WERI-Rb-1 (cell line): ENCODE results near the gene IL1RAPL1.

ENCODE experiments used
- DNase-seq: peaks from one replicate; pipeline ENCODE4 v3.0.0-alpha.2; 2020
- H3K27ac ChIP-seq: fragments of 250-450 bp; sonication (Bioruptor Pico); 2 replicates; pipeline ENCODE4 v1.5.1; 2020; ENCODE audit warnings: mild to moderate bottlenecking, moderate library complexity
- H3K27me3 ChIP-seq: fragments of 250-450 bp; sonication (Bioruptor Pico); 2 replicates; pipeline ENCODE4 v1.5.1; 2021; ENCODE audit warnings: mild to moderate bottlenecking, low read depth, moderate library complexity; ENCODE audit not compliant: insufficient read depth, severe bottlenecking
- H3K36me3 ChIP-seq: fragments of 250-450 bp; sonication (Bioruptor Pico); 2 replicates; pipeline ENCODE4 v1.5.1; 2020; ENCODE audit warnings: mild to moderate bottlenecking, moderate library complexity
- H3K4me3 ChIP-seq: 2 replicates; pipeline ENCODE4 v1.5.1; 2011; ENCODE audit warnings: low read depth, mild to moderate bottlenecking, control low read depth, low read length
- H3K9me3 ChIP-seq: fragments of 250-450 bp; sonication (Bioruptor Pico); 2 replicates; pipeline ENCODE4 v1.5.1; 2021; ENCODE audit warnings: mild to moderate bottlenecking, moderate library complexity; ENCODE audit not compliant: severe bottlenecking
- CTCF ChIP-seq: IDR thresholded peaks from 2 replicates; pipeline ENCODE4 v1.5.1; 2011; ENCODE audit warnings: low read depth, mild to moderate bottlenecking, control low read depth, inconsistent platforms, low read length

The IL1RAPL1 gene

GRCh38 chrX:29547877-29548276 is 960.6 kb downstream of the IL1RAPL1 start:
- DNase-seq, result no peak
- TF ChIP-seq CTCF, result no peak
- Histone ChIP-seq H3K9me3 (no peaks in the 10 kb centered on the region), H3K4me3 (no peak overlapping the region), H3K27ac (no peak overlapping the region), H3K36me3 (no peaks in the 10 kb centered on the region), H3K27me3 (peaks cover 2% of the 10 kb centered on the region)

GRCh38 chrX:29553542-29553941 is 966.3 kb downstream of the IL1RAPL1 start:
- no peaks in the 10 kb centered on the region for H3K36me3 ChIP-seq
- no peaks in the 10 kb centered on the region for H3K9me3 ChIP-seq
- no peak overlapping the region for H3K4me3 ChIP-seq
- H3K27me3 ChIP-seq, result peaks cover 2% of the 10 kb centered on the region
- DNase-seq, result no peak
- H3K27ac ChIP-seq, result no peak overlapping the region
- no peak for TF ChIP-seq CTCF

- no peak for TF ChIP-seq CTCF
- DNase-seq, result no peak
- Histone ChIP-seq H3K27ac (no peak overlapping the region), H3K27me3 (peaks cover 2% of the 10 kb centered on the region), H3K4me3 (no peak overlapping the region), H3K36me3 (no peaks in the 10 kb centered on the region), H3K9me3 (no peaks in the 10 kb centered on the region)
Measured at GRCh38 chrX:29555465-29556091, 968.3 kb downstream of the IL1RAPL1 start.

- no peak for DNase-seq
- Histone ChIP-seq H3K9me3 (no peaks in the 10 kb centered on the region), H3K27ac (no peak overlapping the region), H3K4me3 (no peak overlapping the region), H3K27me3 (no peaks in the 10 kb centered on the region), H3K36me3 (no peaks in the 10 kb centered on the region)
- no peak for TF ChIP-seq CTCF
Measured at GRCh38 chrX:29560065-29560464, 972.8 kb downstream of the IL1RAPL1 start.

GRCh38 chrX:29561417-29561816 is 974.2 kb downstream of the IL1RAPL1 start:
- DNase-seq, result no peak
- no peaks in the 10 kb centered on the region for H3K27me3 ChIP-seq
- H3K9me3 ChIP-seq, result no peaks in the 10 kb centered on the region
- H3K27ac ChIP-seq, result no peak overlapping the region
- no peak overlapping the region for H3K4me3 ChIP-seq
- no peaks in the 10 kb centered on the region for H3K36me3 ChIP-seq
- no peak for TF ChIP-seq CTCF

- Histone ChIP-seq H3K36me3 (no peaks in the 10 kb centered on the region), H3K4me3 (no peak overlapping the region), H3K9me3 (no peaks in the 10 kb centered on the region), H3K27me3 (no peaks in the 10 kb centered on the region), H3K27ac (no peak overlapping the region)
- TF ChIP-seq CTCF, result no peak
- DNase-seq, result no peak
Measured at GRCh38 chrX:29580560-29580959, 993.3 kb downstream of the IL1RAPL1 start.
